NCI-H1105 (cell line): Measurements from ENCODE around the gene NR1I3.

Source experiments
- DNase-seq: peaks from one replicate; lab custom pipeline; 2025; lab: John Stamatoyannopoulos, UW

The NR1I3 gene

DNA sequence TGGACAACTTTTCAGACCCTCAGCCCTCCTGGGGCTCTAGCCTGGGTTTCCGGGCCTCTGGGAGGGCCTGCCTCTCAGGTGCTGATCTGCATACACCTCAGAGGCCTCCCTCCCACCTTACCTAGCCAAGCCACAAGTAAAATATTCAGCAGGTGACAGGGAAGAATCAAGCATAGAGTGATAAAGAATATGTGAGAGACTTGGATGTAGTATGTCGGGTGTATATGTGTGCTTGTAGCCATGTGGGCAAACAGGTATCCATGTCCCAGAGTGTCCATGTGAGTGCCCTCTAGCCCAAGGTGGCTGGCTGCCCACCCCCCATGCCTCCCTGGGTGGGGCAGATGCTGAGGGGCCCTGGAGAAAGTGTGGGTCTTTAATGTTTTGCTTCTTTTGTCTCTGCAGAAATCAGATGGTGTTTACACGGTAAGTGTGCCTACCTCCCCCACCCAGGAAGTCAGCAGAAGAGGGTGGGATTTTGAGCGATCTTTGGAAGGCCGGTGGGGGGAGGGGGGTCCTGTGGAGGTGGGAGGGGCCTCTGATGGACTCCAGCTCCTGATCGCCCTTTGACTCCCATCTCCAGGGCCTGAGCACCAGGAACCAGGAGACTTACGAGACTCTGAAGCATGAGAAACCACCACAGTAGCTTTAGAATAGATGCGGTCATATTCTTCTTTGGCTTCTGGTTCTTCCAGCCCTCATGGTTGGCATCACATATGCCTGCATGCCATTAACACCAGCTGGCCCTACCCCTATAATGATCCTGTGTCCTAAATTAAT is 19.5 kb downstream of the NR1I3 start:
- DNase-seq, result no peak

DNA sequence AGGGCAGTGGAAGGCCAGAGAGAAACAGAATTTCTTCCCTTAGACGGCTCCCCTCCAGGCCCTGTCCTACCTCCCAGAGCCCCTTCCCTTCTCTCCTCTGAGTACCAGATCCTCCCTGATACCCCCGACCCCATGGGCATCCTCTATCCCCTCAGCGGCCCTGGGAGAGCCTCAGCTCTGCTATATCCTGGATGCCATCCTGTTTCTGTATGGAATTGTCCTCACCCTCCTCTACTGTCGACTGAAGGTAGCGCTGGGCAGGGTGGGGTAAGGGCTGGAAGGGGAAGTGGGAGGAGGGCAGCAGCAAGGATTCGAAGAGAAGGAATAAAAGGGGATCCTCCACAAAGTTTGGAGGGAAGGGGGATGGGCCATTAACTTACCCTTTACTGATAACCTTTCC is 20.2 kb downstream of the NR1I3 start:
- DNase-seq, result no peak

DNA sequence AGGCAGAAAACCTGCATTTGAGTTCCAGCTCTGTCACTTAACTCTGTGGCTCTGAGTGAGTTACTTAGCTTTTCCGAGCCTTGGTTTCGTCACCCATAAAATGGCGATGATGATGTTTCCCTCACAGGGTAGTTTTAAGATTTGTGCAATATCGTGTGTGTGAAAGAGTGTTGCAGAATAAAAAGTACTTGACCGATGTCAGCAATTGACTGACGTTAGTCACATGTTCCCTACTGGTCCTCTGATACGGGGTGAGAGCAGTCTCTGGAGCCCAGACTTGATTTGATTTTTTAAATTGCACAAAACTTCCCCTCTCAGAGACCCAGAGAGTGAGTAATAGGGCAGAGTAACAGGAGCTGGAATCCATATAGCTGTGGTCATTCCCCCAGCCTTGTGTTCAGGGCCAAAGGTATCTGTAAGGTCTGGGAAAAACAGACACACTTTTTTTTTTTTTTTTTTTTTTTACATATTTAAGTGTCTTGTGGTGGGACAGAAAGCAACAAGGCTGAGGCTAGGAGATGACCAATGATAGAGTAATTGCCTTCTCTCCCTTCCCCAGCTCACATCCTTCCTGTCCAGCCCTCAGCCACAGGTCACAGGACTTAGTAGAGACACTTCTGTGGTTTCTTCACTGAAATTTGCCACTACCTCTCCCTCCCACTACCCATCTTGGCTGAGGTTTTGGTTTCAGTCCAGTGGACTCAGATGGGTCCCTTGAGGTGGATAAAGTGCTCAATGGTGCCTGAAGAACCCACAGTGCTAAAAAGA is 20.9 kb downstream of the NR1I3 start:
- no peak for DNase-seq

DNA sequence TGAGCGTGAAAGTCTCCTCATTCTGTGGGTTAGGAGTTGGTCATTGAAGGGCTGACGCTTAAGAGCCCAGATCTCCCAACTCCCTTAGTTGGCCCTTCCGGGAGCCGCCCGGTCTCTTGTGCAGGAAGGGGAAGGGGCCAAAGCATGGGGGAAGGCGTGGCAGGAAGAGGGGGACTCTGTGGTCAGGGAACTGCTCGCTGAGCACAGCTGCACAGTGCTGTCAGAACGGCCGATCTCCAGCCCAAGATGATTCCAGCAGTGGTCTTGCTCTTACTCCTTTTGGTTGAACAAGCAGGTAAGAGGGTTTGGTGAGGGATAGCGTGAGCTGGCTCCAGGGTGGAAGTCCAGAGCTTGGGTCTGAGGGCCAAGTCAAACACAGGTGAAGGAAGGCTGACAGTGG is 22.9 kb downstream of the NR1I3 start, which contains the start of gene FCER1G:
FCER1G (plus strand) TSS at position 220 of the 400 bp plus-strand sequence; CDS start at position 247, 27 bp downstream.
- DNase-seq, result no peak

DNA sequence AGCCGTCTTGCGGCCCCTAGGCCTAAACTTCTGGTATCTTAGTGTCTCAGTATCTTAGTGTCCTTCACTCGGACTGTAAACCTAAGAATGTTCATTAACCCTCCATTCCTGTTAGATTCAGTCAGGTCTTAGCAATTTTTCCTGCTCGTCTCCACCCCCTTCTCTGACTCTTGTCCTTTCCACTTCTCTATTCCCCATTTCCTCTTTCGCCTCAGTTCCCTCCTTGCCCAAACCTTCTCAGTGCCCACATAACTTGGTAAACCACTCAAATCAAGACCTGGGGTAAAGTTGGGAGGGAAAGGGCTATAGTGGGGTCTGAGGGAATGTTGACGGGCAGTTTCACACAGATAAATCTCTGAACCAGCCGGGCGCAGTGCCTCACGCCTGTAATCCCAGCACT is 23.6 kb downstream of the NR1I3 start:
- DNase-seq, result no peak

DNA sequence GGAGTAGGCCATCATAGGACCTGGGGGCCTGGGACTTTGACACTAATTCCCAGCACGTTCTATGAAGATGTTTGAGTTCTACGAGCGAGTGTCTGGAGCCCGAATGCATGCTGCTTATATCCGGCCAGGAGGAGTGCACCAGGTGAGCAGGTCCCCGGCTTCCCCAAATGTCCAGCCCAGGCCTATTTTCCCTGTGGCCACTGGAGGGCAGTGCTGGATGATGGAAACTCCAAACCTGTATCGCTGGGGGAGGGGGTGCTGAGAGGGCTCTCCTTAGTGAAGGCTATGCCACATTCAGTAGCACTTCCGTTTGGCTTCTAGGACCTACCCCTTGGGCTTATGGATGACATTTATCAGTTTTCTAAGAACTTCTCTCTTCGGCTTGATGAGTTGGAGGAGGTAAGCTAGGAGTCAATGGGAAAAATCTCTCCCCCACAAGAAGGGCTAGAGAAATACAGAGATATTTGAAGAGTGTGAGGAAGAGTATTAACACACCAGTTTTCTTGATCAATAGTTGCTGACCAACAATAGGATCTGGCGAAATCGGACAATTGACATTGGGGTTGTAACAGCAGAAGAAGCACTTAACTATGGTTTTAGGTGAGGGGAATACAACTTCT is 28.1 kb downstream of the NR1I3 start:
- DNase-seq, result peak; percentile 55

DNA sequence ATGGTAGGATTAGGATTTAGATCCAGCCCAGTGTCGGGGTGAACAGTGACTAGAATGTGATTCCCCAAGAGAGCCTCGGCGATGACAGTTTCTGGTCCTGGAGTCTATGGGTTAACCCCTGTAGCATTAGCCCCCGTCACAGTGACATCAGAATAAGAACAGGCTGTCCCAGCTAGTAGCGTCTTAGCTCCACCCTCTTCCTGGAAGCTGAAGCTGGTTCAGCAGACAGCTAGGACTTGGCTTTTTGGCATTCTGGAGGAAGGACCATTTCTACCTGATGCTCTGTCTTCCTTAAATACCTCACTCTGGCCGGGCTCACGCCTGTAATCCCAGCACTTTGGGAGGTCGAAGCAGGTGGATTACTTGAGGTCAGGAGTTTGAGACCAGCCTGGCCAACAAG is 30.8 kb downstream of the NR1I3 start:
- DNase-seq, result no peak

DNA sequence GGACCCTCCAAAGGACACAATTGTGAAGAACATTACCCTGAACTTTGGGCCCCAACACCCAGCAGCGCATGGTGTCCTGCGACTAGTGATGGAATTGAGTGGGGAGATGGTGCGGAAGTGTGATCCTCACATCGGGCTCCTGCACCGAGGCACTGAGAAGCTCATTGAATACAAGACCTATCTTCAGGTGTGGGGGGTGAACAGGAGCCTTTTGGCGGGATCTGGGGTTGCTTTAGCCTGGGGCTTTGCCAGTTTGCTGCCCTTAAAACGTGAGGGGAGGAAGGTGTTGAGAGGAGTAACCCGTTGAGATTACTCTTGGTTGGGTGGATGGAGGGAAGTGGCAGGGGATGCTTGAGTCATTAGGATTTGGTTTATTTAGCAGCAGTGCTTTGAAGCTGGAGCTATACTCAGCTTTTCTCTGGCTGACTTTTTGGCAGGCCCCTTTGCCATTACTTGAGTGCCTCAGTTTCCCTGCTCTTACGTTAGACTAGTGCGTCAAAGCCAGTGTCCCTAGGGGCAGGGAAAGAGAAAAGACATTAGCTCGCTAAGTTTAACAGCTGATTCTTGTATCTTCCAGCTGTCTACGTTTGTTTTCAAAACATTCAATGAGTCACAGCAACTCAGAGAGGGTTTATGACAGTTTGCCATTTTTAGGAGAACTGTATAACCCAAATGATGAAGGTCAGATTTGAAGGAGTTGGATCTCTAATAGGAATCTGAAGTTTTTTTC is 31.4 kb downstream of the NR1I3 start:
- DNase-seq, result no peak

DNA sequence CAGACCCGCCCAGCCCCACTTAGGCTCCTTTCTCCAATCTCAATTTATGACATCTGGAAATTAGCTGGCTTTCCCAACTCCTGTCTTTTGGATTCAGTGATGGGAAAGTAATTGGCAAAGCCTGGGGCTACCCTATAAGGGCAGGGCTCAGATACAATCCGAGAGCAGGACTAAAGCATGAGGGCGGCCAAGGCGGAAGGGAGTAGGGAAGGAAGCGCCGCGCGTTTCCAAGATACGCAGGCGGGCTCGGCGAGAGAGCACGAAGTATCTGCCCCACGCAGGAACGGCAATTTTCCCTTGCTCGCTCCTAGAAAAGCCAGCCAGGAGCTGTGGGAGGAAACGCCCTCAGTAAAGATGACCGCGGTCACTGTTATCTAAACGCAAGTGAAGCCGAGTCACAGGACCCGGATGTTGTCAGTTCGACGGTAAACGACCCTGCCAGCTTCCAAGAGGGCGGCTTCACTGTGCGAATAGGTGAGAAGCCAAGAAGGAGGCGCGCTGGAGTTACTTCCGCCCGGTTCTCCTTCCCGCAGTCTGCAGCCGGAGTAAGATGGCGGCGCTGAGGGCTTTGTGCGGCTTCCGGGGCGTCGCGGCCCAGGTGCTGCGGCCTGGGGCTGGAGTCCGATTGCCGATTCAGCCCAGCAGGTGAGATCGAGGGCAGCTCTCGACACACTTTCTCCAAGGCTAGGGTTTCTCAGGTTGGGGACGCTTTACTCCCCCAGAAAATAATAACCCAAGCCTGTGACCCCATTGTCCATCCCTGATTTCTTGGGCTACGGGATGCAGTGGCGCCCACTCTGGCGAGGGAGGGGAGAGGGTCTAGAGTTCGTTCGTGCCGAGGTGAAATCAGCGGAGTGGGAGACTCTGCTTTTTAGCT is 35.9 kb downstream of the NR1I3 start, which contains the start of gene NDUFS2:
NDUFS2 (plus strand) TSS at position 532 of the 877 bp plus-strand sequence; CDS start at position 551, 19 bp downstream.
- peak; percentile 99 for DNase-seq

DNA sequence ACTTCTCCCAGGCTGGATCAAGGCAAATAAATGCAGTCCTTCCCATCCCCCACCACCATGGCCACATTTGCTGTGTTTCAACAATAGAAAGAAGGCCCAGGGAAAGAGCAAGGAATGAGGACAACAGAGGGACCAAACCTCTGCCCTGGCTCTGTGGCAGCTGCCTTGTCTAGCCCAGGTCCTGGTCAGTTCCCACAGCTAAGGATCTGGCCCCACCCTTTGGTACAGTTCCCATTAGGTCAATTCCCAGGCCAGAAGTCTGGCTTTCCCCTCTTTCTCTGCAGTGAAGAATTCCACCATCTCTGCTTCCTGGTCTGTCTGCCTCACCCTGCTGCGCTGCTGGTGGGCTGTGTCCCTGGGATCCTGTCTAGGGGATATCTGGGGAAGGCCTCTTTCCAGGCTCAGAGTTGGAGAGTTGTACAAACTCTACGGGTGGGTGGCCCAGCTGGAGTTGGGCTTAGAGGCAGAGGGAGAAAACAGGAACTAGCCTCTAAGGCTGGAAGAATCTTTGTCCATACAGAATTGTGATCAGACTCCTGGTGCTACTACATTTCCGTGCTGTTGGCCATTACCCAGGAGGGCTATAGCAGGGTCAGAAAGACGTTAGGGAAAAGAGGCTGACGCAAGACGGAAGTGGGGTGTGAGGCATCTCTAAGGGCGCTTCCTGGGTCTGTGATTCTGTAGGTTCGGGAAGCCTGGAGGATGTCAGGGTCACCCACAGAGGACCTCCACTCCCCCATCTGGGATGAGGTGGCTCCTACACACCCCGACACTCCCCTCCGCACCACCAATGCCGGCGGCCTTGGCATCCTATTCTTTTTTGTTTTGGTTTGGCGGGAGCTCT is 36.8 kb downstream of the NR1I3 start:
- no peak for DNase-seq

DNA sequence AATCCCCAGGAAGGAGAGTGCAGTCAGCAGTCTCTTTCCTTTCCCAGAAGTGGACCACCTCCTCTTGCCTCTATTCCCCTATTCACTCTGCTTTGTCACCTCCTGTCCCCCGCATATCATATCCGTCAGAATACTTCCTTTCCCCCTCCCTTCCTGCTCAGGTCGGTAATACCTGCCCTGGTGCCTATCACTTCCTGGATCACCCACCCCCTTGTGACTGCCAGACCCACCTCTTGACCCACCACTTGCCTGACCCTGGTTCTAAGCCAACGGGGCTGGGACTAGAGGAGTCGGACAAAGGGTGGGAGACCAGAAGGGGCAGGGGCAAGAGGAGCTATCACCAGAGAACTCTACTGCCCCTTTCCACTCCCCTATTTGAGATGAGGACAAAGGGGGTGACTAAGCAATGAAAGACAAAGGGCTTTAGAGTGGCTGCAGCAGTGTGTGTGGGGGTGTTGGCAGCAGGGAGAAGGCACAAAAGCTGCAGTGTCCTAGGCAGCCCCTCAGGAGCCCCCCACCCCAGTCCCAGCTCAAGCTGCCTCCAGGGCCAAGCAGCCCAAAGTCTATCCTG is 37.5 kb downstream of the NR1I3 start:
- DNase-seq, result no peak

DNA sequence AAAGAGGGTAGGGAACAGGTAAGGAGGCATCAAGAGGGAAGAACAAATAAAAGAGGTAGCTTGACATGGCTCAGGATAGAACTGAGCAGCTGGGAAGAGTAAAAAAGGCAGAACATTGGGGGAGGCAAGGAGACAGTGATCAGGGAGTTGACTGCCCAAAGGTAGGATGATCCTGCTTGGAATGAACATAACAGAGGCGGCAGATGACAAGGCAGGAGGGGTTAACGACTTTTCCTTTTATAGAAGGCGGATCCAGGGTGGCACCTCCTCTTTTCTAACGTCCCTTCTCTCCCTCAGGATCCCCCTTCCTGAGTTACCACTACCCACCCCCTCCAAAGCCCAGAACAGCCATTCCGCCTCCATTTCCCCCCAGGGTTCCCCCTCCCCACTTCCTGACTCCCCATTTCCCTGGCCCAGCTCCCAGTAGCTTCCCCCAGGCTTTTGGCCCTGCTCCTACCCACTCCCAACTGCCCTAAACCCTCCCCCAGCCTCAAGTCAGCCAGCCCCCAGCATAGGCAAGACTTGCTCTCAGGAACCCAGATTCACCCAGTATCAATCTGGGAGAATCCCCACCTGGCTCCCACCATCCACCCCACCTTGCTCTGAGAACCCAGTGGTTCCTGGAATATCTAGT is 38.4 kb downstream of the NR1I3 start:
- DNase-seq, result no peak

DNA sequence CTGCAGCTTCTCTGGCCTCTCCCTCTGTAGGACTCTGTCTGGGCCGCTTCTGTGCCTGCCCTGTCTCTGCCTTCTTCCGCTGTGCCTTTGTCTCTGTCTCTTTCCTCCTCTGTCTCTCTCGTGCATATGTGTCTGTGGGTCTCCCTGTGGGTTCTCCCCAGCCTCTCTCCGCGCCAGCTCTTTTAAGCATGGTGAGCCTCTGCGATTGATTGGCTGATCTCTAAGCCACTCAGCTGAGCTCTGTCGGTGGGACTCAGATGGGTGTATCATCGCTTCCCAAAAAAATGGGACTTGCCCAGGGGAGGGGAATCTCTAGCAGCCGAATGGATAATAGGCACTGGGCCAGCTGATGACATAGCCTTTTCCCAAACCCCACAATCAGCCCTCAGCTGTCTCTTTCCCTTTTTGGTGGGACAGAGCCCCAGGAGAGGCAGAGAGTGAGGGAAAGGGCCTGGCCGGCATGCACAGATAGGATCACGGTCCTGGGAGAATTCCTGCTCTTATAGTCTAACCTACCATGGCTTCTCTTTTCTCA is 39.0 kb downstream of the NR1I3 start, which contains the start of gene ADAMTS4:
ADAMTS4 (minus strand) TSS at position 158 of the 535 bp plus-strand sequence. CDS start 427 bp downstream, outside the sequence.
- DNase-seq, result no peak

DNA sequence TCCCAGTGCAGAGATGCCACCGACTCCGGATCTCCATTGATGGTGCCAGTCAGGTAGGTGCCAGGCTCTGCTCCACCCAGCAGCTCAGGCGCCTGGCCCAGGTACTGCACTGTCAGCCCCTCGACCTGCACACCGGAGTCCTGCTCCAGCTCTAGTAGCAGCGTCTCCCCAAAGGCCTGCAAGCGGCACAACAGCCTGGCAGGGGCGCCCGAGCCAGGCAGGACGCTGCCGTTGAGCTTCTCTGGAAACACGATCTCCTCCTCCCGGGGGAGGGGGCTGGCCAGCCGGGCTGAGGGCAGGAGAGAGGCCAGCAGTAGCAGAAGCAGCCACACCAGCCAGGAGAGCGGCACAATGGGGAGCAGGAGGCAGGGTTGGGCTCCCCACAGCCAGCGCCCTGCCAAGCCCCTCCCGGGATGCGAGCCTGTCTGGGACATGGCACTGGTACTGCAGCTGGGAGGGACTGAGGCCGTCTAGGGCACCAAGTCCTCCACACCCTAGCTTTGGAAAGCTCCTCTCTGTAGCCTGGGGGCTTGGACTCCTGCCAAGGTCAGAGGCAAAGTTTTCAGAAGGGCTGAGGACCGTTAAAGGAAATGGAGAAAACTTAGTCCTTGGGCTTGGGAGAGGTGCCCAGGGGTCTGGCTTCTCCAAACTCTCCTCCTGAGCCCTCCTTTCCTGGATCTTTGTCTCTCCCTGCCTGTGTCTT is 39.7 kb downstream of the NR1I3 start:
- DNase-seq, result peak; percentile 24

DNA sequence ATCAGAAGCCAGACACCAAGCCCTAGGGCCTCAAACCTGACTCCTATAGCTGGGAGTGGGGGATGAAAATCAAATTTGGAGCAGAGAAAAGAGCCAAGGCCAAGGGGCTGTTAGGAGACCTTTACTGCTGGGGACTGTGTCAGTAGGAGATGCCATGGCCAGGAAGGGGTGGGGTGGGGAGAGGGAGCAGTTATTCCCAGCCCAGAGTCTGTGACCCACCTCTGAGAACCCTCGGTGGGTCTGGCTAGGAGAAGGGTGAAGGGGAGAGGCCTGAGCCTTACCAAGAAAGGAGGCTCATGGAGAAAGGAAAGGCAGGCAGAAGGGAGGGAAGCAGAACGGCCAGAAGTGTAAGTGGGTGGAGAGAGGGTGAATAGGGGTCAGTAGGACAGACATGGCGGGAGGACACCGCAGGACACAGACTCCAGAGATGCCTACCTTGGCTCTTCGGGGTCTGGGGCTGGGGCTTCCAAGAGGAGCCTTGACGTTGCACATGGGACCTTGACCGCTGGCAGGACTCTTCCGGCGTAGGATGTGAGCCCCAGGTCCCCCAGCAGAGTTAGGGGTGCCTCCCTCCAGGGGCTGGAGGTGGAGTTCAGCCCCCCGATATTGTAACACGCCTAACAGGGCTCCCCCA is 40.3 kb downstream of the NR1I3 start:
- no peak for DNase-seq

DNA sequence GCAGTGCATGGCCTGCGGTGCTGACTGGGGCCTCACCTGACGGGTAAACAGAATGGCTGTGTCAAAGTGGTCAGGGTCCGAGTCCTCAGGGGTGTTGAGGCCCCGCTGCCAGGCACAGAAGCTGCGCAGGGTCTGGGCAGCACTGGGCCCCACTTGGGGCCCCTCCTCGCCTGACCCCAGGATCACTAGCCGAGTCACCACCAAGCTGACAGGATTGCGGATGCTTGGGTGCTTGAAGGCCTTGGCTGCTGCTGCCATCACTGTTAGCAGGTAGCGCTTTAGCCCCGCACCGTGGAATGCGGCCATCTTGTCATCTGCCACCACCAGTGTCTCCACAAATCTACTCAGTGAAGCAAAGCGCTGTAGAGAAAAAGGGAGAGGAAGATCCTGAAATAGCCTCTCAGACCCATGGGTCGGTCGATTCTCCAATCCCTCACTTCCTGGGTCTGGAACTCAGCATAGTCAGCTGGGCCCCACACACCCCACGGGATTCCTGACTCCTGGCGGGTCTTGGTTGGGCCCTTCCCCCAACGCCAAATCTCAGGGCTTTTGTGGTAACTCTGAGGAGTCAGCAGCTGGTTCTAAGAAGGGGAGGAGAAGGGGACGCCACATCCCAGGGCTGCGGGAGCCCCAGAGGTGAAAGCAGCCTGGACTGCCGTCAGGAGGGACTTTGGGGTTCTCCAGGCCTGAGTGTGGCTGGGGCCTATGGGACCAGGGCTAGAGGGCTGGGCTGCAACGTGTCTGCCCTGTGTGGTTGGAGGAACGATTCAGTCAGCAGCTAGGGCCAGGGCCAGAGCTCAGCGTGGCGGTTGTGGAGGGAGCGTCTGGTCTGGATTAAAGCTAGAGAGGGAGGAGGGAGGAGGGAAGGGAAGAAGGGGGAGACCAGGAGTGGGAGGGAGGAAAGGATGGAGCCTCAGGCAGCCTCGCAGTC is 41.2 kb downstream of the NR1I3 start:
- DNase-seq, result no peak

DNA sequence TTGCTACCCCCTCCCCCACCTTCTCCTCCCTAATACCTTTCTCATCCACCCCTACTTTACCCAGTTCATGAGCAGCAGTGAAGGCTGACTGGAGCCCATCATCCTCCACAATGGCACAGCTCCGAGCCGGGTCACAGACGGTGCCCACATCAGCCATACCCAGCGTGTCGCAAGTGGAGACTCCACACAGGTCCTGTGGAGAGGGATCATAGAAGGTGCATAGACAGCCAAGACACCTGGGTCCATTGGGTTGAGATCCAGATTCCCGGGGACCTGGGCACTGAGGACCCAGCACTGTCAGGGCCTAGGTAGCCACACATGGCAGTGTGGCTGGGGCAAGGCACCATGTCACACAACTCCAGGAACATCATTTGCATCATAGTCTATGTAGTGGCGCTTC is 41.9 kb downstream of the NR1I3 start:
- no peak for DNase-seq
